Astrocyte (in vitro differentiated cells and primary cell): ENCODE results near the gene ENO2. TPM values are rescaled to one million over a fixed set of nuclear protein-coding genes. Genes with fewer than 3 reads are reported as not detected.
A peak's percentile ranks its signal among the peaks of the same experiment; 100 is the strongest.
"Not testable (repeated sequence)": the region's sequence is repeated elsewhere in the genome, so short reads cannot be mapped to it uniquely, and the experiment has no call there.

Experiments used
- DNase-seq: peaks from one replicate; pipeline ENCODE4 v3.0.0-alpha.2; 2010; ENCODE audit warnings: low read depth
- FAIRE-seq: peaks from 2 replicates; lab custom pipeline; 2011; peaks lifted over from hg19 to GRCh38; lab: Jason Lieb, UNC
- H2AFZ ChIP-seq: 2 replicates; pipeline ENCODE4 v1.6.0; 2012; ENCODE audit warnings: low read depth, low read length, inconsistent platforms
- H3K27ac ChIP-seq: 2 replicates; pipeline ENCODE4 v1.5.1; 2011; ENCODE audit warnings: low read depth, low read length, inconsistent platforms
- H3K27me3 ChIP-seq: 2 replicates; pipeline ENCODE4 v1.6.0; 2011; ENCODE audit warnings: low read length, inconsistent platforms; ENCODE audit not compliant: insufficient read depth
- H3K36me3 ChIP-seq: 2 replicates; pipeline ENCODE4 v1.5.1; 2011; ENCODE audit warnings: low read length, inconsistent platforms; ENCODE audit not compliant: insufficient read depth
- H3K4me1 ChIP-seq: 2 replicates; pipeline ENCODE4 v1.5.1; 2011; ENCODE audit warnings: low read length, inconsistent platforms; ENCODE audit not compliant: insufficient read depth
- H3K4me2 ChIP-seq: 2 replicates; pipeline ENCODE4 v1.6.0; 2012; ENCODE audit warnings: low read length, inconsistent platforms
- H3K4me3 ChIP-seq: 2 replicates; pipeline ENCODE4 v1.5.1; 2011; ENCODE audit warnings: low read depth, mild to moderate bottlenecking, low read length, inconsistent platforms; ENCODE audit not compliant: insufficient read depth
- H3K79me2 ChIP-seq: 2 replicates; pipeline ENCODE4 v1.6.0; 2012; ENCODE audit warnings: mild to moderate bottlenecking, low read length, inconsistent platforms; ENCODE audit not compliant: insufficient read depth
- H3K9ac ChIP-seq: 2 replicates; pipeline ENCODE4 v1.6.0; 2012; ENCODE audit warnings: mild to moderate bottlenecking, low read length, inconsistent platforms
- H3K9me3 ChIP-seq: 2 replicates; pipeline ENCODE4 v1.5.1; 2012; ENCODE audit warnings: low read depth, mild to moderate bottlenecking, low read length, inconsistent platforms; ENCODE audit not compliant: insufficient read depth
- H4K20me1 ChIP-seq: 2 replicates; pipeline ENCODE4 v1.6.0; 2012; ENCODE audit warnings: low read length, inconsistent platforms; ENCODE audit not compliant: insufficient read depth
- H3K27ac Mint-ChIP-seq: one replicate; pipeline ENCODE4 v1.8.0; 2021; ENCODE audit warnings: mild to moderate bottlenecking, mixed read lengths; ENCODE audit not compliant: unreplicated experiment
- H3K27me3 Mint-ChIP-seq: one replicate; pipeline ENCODE4 v1.8.0; 2021; ENCODE audit warnings: low read depth, mixed read lengths; ENCODE audit not compliant: unreplicated experiment
- H3K36me3 Mint-ChIP-seq: one replicate; pipeline ENCODE4 v1.8.0; 2021; ENCODE audit warnings: low read depth, mixed read lengths; ENCODE audit not compliant: unreplicated experiment
- H3K4me1 Mint-ChIP-seq: one replicate; pipeline ENCODE4 v1.8.0; 2021; ENCODE audit warnings: low read depth, mixed read lengths; ENCODE audit not compliant: unreplicated experiment
- H3K4me3 Mint-ChIP-seq: one replicate; pipeline ENCODE4 v1.8.0; 2021; ENCODE audit warnings: mild to moderate bottlenecking, moderate library complexity, mixed read lengths; ENCODE audit not compliant: unreplicated experiment
- H3K9me3 Mint-ChIP-seq: one replicate; pipeline ENCODE4 v1.8.0; 2021; ENCODE audit warnings: mild to moderate bottlenecking, mixed read lengths; ENCODE audit not compliant: unreplicated experiment
- CTCF ChIP-seq: IDR thresholded peaks from 2 replicates; pipeline ENCODE4 v1.5.1; 2011; ENCODE audit warnings: low read depth, mild to moderate bottlenecking, inconsistent platforms, low read length, moderate library complexity; ENCODE audit not compliant: insufficient read depth
- EZH2 ChIP-seq: IDR thresholded peaks from 2 replicates; pipeline ENCODE4 v1.6.1; 2012; ENCODE audit warnings: mild to moderate bottlenecking, low read length, inconsistent platforms; ENCODE audit not compliant: insufficient read depth
- total RNA-seq: library from RNA; stranded (reverse); gene quantifications from 2 replicates; pipeline ENCODE4 v1.2.1, GENCODE V29; 2021

ENO2 gene
- total RNA-seq, 1 donor from 2014 or later = 46.4 TPM

GRCh38 chr12:6868211-6869048, 46.0 kb upstream of the ENO2 start:
- DNase-seq (no peak), FAIRE-seq (no peak)
- peak overlapping the region; percentile 94 for H3K4me2 ChIP-seq
- peaks cover 24% of the 10 kb centered on the region for H3K36me3 ChIP-seq
- H3K4me3 ChIP-seq = peak overlapping the region; percentile 88
- H3K27me3 ChIP-seq = no peaks in the 10 kb centered on the region
- peak overlapping the region; percentile 70 for H3K27ac ChIP-seq
- H2AFZ ChIP-seq = no peak overlapping the region
- Mint-ChIP-seq H3K4me1 (peaks cover 23% of the 10 kb centered on the region), H3K9me3 (no peaks in the 10 kb centered on the region), H3K4me3 (peak overlapping the region; percentile 96), H3K27ac (peak overlapping the region; percentile 86), H3K36me3 (peaks cover 37% of the 10 kb centered on the region), H3K27me3 (no peaks in the 10 kb centered on the region)
- peaks cover 55% of the 10 kb centered on the region for H3K79me2 ChIP-seq
- H3K4me1 ChIP-seq = peaks cover 37% of the 10 kb centered on the region
- H3K9ac ChIP-seq = peak overlapping the region; percentile 92
- TF ChIP-seq EZH2 (no peak), CTCF (peak; percentile 20)
- H3K9me3 ChIP-seq = no peaks in the 10 kb centered on the region
- peaks cover 49% of the 10 kb centered on the region for H4K20me1 ChIP-seq

- Mint-ChIP-seq H3K27me3 (no peaks in the 10 kb centered on the region), H3K4me1 (peaks cover 23% of the 10 kb centered on the region), H3K27ac (peak overlapping the region; percentile 86), H3K9me3 (no peaks in the 10 kb centered on the region), H3K4me3 (peak overlapping the region; percentile 96), H3K36me3 (peaks cover 34% of the 10 kb centered on the region)
- peak overlapping the region; percentile 92 for H3K9ac ChIP-seq
- peaks cover 49% of the 10 kb centered on the region for H4K20me1 ChIP-seq
- H2AFZ ChIP-seq = no peak overlapping the region
- H3K27me3 ChIP-seq = no peaks in the 10 kb centered on the region
- peak overlapping the region; percentile 88 for H3K4me3 ChIP-seq
- no peaks in the 10 kb centered on the region for H3K9me3 ChIP-seq
- FAIRE-seq (peak; percentile 17), DNase-seq (no peak)
- H3K27ac ChIP-seq = no peak overlapping the region
- peaks cover 55% of the 10 kb centered on the region for H3K79me2 ChIP-seq
- peaks cover 24% of the 10 kb centered on the region for H3K36me3 ChIP-seq
- H3K4me2 ChIP-seq = peak overlapping the region; percentile 94
- TF ChIP-seq EZH2 (no peak), CTCF (peak; percentile 84)
- peaks cover 37% of the 10 kb centered on the region for H3K4me1 ChIP-seq
Observed at GRCh38 chr12:6869049-6870021, 45.0 kb upstream of the ENO2 start.

- H4K20me1 ChIP-seq = peaks cover 49% of the 10 kb centered on the region
- peaks cover 55% of the 10 kb centered on the region for H3K79me2 ChIP-seq
- H3K9me3 Mint-ChIP-seq, H2AFZ ChIP-seq, H3K27me3 ChIP-seq, H3K9me3 ChIP-seq, DNase-seq, H3K27ac ChIP-seq, H3K27me3 Mint-ChIP-seq, H3K4me2 ChIP-seq, H3K4me3 ChIP-seq, FAIRE-seq: not testable (repeated sequence)
- H3K36me3 ChIP-seq = peaks cover 19% of the 10 kb centered on the region
- H3K4me1 ChIP-seq = peaks cover 37% of the 10 kb centered on the region
- Mint-ChIP-seq H3K4me1 (peaks cover 23% of the 10 kb centered on the region), H3K36me3 (peaks cover 24% of the 10 kb centered on the region), H3K4me3 (peak overlapping the region; percentile 78), H3K27ac (peak overlapping the region; percentile 41)
- peak overlapping the region; percentile 30 for H3K9ac ChIP-seq
Observed at GRCh38 chr12:6870304-6870703, 44.1 kb upstream of the ENO2 start.
